Endothelial cell (in vitro differentiated cells): ENCODE data around the gene MACROD2. TPM values are rescaled to one million over a fixed set of nuclear protein-coding genes. Genes with fewer than 3 reads are reported as not detected.
"Not testable (repeated sequence)": the region's sequence is repeated elsewhere in the genome, so short reads cannot be mapped to it uniquely, and the experiment has no call there.

Source experiments
- DNase-seq: peaks from one replicate; pipeline ENCODE4 v3.0.0; 2021; ENCODE audit warnings: low spot score
- H3K27ac Mint-ChIP-seq: one replicate; pipeline ENCODE4 v1.8.0; 2021; ENCODE audit warnings: mixed read lengths, inconsistent platforms; ENCODE audit not compliant: unreplicated experiment
- H3K27me3 Mint-ChIP-seq: one replicate; pipeline ENCODE4 v1.8.0; 2021; ENCODE audit warnings: mild to moderate bottlenecking, moderate library complexity, mixed read lengths, inconsistent platforms; ENCODE audit not compliant: unreplicated experiment
- H3K36me3 Mint-ChIP-seq: one replicate; pipeline ENCODE4 v1.8.0; 2021; ENCODE audit warnings: mild to moderate bottlenecking, low read depth, mixed read lengths, inconsistent platforms; ENCODE audit not compliant: unreplicated experiment
- H3K4me1 Mint-ChIP-seq: one replicate; pipeline ENCODE4 v1.8.0; 2021; ENCODE audit warnings: mild to moderate bottlenecking, mixed read lengths, inconsistent platforms; ENCODE audit not compliant: unreplicated experiment
- H3K4me3 Mint-ChIP-seq: one replicate; pipeline ENCODE4 v1.8.0; 2021; ENCODE audit warnings: mild to moderate bottlenecking, mixed read lengths, inconsistent platforms; ENCODE audit not compliant: unreplicated experiment
- H3K9me3 Mint-ChIP-seq: one replicate; pipeline ENCODE4 v1.8.0; 2021; ENCODE audit warnings: mixed read lengths, inconsistent platforms; ENCODE audit not compliant: unreplicated experiment
- CTCF ChIP-seq: fragments of 200-600 bp; sonication (generic); IDR thresholded peaks from one replicate; pipeline ENCODE4 v1.5.0; 2021; ENCODE audit warnings: antibody characterized with exemption; ENCODE audit not compliant: unreplicated experiment
- total RNA-seq: library from RNA; stranded (reverse); fragmentation: NEBNext Ultra II Directional; extraction: Animal tissue kit (Norgen Biotek cat#: 25700); gene quantifications from one replicate; pipeline ENCODE4 v1.2.1, GENCODE V29; 2021; ENCODE audit not compliant: unreplicated experiment

MACROD2 gene
- total RNA-seq, 1 donor from 2014 or later = 6.4 TPM

- no peaks in the 10 kb centered on the region for H3K36me3 Mint-ChIP-seq
- no peaks in the 10 kb centered on the region for H3K27me3 Mint-ChIP-seq
- no peak for DNase-seq
- no peaks in the 10 kb centered on the region for H3K4me1 Mint-ChIP-seq
- H3K4me3 Mint-ChIP-seq = no peak overlapping the region
- no peaks in the 10 kb centered on the region for H3K9me3 Mint-ChIP-seq
- no peak for TF ChIP-seq CTCF
- H3K27ac Mint-ChIP-seq = no peak overlapping the region
Observed at GRCh38 chr20:15805154-15805553, 1809.8 kb downstream of the MACROD2 start.

GRCh38 chr20:15806105-15806504 is 1810.8 kb downstream of the MACROD2 start:
- Mint-ChIP-seq H3K36me3 (no peaks in the 10 kb centered on the region), H3K9me3 (no peaks in the 10 kb centered on the region), H3K27ac (no peak overlapping the region), H3K4me3 (no peak overlapping the region), H3K27me3 (no peaks in the 10 kb centered on the region), H3K4me1 (no peaks in the 10 kb centered on the region)
- no peak for DNase-seq
- TF ChIP-seq CTCF = no peak

- no peaks in the 10 kb centered on the region for H3K9me3 Mint-ChIP-seq
- H3K36me3 Mint-ChIP-seq = no peaks in the 10 kb centered on the region
- H3K27ac Mint-ChIP-seq = no peak overlapping the region
- H3K4me1 Mint-ChIP-seq = no peaks in the 10 kb centered on the region
- TF ChIP-seq CTCF = no peak
- no peaks in the 10 kb centered on the region for H3K27me3 Mint-ChIP-seq
- H3K4me3 Mint-ChIP-seq = no peak overlapping the region
- no peak for DNase-seq
Observed at GRCh38 chr20:15807271-15807670, 1812.0 kb downstream of the MACROD2 start.

- H3K4me3 Mint-ChIP-seq, H3K4me1 Mint-ChIP-seq, H3K27me3 Mint-ChIP-seq, H3K9me3 Mint-ChIP-seq, H3K36me3 Mint-ChIP-seq, H3K27ac Mint-ChIP-seq, DNase-seq: not testable (repeated sequence)
Observed at GRCh38 chr20:15807771-15808170, 1812.5 kb downstream of the MACROD2 start.

- no peaks in the 10 kb centered on the region for H3K4me1 Mint-ChIP-seq
- H3K36me3 Mint-ChIP-seq = no peaks in the 10 kb centered on the region
- H3K9me3 Mint-ChIP-seq = no peaks in the 10 kb centered on the region
- no peak overlapping the region for H3K4me3 Mint-ChIP-seq
- no peak overlapping the region for H3K27ac Mint-ChIP-seq
- no peak for DNase-seq
- no peak for TF ChIP-seq CTCF
- H3K27me3 Mint-ChIP-seq = no peaks in the 10 kb centered on the region
Observed at GRCh38 chr20:15811951-15812350, 1816.6 kb downstream of the MACROD2 start.

- Mint-ChIP-seq H3K9me3 (no peaks in the 10 kb centered on the region), H3K27ac (no peak overlapping the region), H3K4me3 (no peak overlapping the region), H3K4me1 (no peaks in the 10 kb centered on the region), H3K36me3 (no peaks in the 10 kb centered on the region), H3K27me3 (no peaks in the 10 kb centered on the region)
- no peak for DNase-seq
- no peak for TF ChIP-seq CTCF
Observed at GRCh38 chr20:15812696-15813095, 1817.4 kb downstream of the MACROD2 start.
